GM18858 (cell line): ENCODE measurements around the gene TBC1D30.

Experiments
- ATAC-seq: cut with Tn5 transposase; IDR thresholded peaks from one replicate; pipeline ENCODE4 v1.9.1; 2021; ENCODE audit not compliant: unreplicated experiment

TBC1D30 gene

GRCh38 chr12:64858882-64859605 lies 34.6 kb downstream of the TBC1D30 start:
- no peak for ATAC-seq

DNA sequence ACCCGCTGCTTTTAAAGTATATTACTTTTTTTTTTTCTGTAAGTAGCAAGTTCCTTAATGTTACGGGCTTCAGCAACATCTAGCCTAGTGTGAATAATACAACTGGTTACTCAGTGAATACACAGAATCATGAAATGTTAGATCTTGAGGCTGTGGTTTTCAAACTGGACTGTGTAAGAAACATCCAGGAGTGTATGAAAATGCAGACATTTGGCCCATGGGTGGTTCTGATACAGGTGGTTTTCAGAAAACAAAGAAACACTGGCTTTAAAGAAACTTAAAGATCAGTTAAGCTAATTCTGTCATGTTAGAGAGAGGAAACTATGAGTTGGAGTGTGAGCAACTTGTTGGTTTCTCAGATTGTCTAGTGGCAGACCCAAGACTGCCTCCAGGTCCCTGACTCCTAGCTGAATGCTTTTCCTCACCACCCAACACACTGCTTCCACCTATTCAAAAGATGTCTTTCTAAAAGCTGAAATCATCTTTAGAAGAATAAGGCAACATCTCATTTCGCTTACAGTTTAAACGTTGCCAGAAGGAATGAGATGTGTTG lies 36.1 kb downstream of the TBC1D30 start:
- ATAC-seq, result no peak

- no peak for ATAC-seq
Measured at GRCh38 chr12:64864319-64864718, 39.9 kb downstream of the TBC1D30 start.

- ATAC-seq, result no peak
Measured at GRCh38 chr12:64875186-64875585, 50.7 kb downstream of the TBC1D30 start.

- ATAC-seq, result peak; percentile 3
Measured at GRCh38 chr12:64876388-64877071, 52.1 kb downstream of the TBC1D30 start.

- peak; percentile 73 for ATAC-seq
Measured at GRCh38 chr12:64877363-64878004, 53.0 kb downstream of the TBC1D30 start.

DNA sequence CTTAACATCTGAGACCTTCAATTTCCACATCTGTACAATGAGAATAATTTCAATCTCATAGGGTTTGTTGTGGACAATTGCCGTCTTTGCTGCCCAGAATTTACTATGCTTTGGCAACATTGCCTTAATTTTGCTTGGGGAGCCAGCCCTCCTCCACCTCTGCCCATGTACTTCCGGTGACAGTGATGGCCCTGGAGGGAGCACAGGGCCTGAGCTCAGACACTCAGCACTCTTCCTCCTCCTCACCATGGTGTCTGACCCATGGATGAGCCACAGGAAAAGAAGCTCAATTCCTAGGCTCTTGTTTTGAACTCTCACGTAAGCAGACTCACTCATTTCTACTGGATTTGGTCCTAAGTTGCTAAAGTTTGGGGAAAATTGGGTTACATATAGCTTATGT lies 58.2 kb downstream of the TBC1D30 start:
- no peak for ATAC-seq

GRCh38 chr12:64883264-64884163 lies 59.1 kb downstream of the TBC1D30 start:
- ATAC-seq, result peak; percentile 48

DNA sequence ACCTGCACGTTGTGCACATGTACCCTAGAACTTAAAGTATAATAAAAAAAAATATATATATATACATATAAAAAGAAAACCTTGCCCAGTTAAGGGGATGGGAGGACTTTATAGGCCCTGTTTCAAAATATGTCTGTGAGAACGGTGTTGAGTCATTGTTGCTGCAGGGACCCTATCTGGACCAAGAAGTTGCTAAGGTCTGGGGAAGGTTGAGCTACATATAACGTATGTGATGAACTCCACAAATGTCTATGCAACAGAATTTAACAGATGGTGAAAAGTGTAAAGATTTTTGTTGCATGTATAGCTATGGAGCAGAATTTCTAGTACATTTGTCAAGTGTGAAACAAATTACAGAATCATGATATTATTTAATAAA lies 59.7 kb downstream of the TBC1D30 start:
- no peak for ATAC-seq

DNA sequence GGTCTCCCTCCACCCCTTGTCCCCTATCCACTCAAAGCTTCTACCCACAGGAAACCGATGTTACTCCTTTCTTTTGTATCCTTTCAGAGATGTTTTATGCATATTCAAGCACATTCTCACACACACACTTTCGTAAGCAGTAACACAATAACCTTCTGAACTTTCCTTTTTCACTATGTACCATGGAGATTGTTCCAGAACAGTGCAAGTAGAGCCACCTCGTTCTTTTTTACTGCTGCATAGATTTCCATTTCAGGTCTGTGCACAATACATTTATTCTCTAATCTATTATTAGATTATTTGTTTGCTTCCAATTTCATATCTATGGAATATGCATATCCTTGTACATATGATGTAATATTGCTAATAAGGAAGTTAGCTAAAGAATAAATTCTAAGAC lies 60.3 kb downstream of the TBC1D30 start:
- no peak for ATAC-seq

DNA sequence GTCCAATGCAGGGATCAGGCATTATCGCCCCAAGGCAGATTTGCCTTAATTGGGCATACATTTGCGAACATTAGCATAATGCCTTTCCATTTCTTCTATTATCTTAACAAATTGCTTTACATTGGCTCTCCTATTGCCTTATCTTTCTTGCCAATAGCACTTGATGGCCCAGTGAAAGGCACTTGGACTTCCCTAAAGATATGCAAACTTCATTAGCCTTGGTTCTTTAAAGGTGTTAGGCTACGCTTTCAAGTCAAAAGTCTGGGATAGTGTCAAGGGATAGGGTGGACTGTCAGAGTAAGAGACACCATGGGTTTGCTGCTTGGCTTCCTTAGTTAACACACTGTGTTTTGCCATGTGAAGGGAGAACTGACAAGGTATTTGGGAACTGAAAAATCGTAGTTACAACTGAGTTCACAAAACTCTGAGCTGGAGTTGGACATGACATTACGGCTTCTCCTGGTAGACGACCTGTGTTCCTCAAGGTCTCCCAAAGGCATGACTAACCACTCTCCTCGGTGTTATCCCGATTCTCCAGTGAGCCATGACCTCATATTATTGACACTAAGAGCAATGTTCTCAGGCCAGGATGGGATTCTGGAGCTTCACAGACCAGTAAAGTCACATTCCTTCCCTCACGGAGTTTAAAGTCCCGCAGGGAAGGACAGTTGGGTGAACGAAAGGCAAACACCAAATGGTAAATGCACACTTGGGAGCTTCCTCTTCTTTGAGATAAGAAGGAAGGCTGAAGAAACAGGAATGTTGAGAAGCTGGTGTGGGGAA lies 65.2 kb downstream of the TBC1D30 start:
- no peak for ATAC-seq

DNA sequence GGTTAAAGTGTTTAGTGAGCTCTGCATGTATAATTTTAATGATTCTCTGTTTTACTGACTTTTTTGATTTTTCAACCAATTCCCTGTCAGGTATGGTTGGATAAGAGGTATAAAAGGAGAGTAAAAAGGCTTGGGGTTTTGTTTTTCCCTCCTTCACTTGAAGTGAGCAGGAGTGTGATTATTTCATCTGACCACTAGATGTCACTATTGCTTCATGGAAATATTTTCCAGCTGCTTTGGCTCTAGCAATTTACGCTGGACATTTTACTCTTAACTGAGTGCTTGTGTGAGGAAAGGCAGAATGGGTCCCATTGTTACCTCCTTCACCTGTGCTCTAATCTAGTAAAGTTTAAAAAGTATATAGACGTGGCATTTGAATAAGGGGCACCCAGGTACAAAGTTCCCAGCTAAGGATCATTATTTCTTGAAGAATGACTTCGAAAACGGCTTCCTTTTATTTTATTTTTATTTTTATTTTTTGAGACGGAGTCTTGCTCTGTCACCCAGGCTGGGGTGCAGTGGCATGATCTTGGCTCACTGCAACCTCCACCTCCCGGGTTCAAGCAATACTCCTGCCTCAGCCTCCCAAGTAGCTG lies 66.5 kb downstream of the TBC1D30 start:
- peak; percentile 71 for ATAC-seq

GRCh38 chr12:64891629-64892028 lies 67.2 kb downstream of the TBC1D30 start:
- ATAC-seq, result no peak

- ATAC-seq, result no peak
Measured at GRCh38 chr12:64892561-64892960, 68.1 kb downstream of the TBC1D30 start.

DNA sequence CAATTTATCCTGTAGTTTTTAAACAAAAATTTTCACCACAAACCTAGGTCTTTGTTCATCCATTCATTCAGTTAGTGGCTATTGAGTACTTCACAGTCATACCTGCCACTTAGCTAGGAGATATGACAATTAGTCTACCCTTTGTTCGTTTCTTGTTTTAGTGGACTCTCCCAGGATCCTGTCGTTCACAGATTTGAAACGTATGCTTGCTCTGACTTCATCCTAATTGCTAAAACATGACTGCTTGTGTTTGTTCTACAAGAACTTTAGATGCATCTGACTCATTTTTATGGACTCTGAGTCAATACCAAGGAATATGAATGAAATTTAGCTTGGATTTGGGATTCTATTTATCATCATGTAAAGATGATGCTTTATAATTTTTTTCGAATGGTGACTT lies 69.5 kb downstream of the TBC1D30 start:
- no peak for ATAC-seq

- ATAC-seq, result no peak
Measured at GRCh38 chr12:64894827-64895475, 70.5 kb downstream of the TBC1D30 start.

- no peak for ATAC-seq
Measured at GRCh38 chr12:64895526-64895925, 71.1 kb downstream of the TBC1D30 start.

DNA sequence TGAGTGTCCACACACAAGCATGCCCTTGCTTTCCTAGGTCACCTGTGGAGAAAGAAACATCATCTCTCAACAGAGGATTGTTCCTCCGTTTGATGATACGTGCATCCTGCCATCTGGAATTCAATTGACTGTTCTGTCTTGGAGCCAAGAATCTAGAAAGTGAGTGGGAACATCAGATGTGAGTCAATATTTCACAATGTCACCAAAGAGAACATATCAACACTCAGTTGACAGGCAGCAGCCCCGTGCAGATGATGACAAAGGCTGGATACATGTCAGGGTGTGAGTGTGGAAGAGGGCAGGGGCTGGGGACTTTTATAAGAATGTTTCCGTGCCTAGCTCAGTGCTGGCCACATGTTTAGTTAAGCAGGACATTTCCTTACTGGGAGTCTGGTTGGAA lies 76.1 kb downstream of the TBC1D30 start:
- no peak for ATAC-seq

DNA sequence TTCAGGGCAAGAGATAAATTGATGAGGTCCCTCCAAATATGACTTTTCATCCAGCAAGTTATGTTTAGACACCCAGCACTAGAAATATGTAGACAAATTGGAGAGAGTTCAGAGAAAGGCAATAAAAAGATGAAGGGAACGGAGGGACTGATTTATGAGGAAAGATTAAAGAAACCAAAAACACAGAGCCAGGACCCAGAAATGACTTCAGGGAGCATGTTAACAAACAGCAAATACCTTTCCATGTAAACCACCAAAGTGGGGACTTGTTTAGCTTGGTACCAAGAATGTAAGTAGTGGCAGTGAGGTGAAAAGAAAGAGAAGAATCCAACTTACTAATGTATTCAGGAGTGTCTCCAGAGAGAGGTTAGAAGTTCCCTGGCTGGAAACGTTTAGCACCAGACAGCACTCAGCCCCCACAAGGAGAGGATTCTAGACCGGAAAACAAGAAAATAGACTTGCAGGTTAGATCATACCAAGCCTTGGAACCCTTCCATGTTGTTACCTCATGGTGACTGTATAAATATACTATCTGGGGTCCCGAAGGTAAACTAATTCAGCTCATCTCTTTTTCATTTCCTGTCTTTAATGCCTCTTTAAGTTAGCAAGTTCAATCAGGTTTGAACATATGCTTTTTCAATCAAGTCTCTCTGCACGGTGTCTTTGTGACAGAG lies 79.2 kb downstream of the TBC1D30 start:
- ATAC-seq, result no peak
